K562 (cell line): ENCODE data around the gene HAVCR1. TPM values are rescaled to one million over a fixed set of nuclear protein-coding genes. Genes with fewer than 3 reads are reported as not detected.
"Not testable (repeated sequence)": the region's sequence is repeated elsewhere in the genome, so short reads cannot be mapped to it uniquely, and the experiment has no call there.

Experiments
- ATAC-seq: fragments of 200-7000 bp; cut with Tn5 transposase; 3 replicates; pipeline ENCODE4 v1.9.1; 2020; ENCODE audit warnings: moderate library complexity
- BruUV-seq: library from RNA; stranded (reverse); fragments of 400-500 nt; replicated peaks from 2 replicates; lab custom pipeline; 2021; lab: Mats Ljungman, UMichigan
- CTCF ChIA-PET: fragments of 300-600 bp; formaldehyde crosslinking; extraction: SDS; loops from one replicate; lab custom pipeline; 2021; ENCODE audit warnings: low intra/inter-chr PET ratio; lab: Yijun Ruan, JAX
- POLR2A ChIA-PET: fragments of 300-600, 350-650 bp; sonication (Branson Sonifier 250); formaldehyde crosslinking; extraction: SDS; loops from one replicate; lab custom pipeline; 2021; ENCODE audit warnings: antibody characterized with exemption, inconsistent platforms; lab: Yijun Ruan, JAX
- DNase-seq, 4 experiments: peaks; one replicate each; pipeline versions ENCODE4 v3.0.0 to v3.0.0-alpha.2; 2011 to 2018; ENCODE audit warnings: low spot score in 3 of 4, mixed read lengths in 3 of 4; ENCODE audit errors: extremely low read depth in 1 of 4
- FAIRE-seq: peaks from 2 replicates; lab custom pipeline; 2011; peaks lifted over from hg19 to GRCh38; lab: Jason Lieb, UNC
- H2AFZ ChIP-seq: 2 replicates; pipeline ENCODE4 v1.6.0; 2011; ENCODE audit warnings: low read depth, low read length, control low read depth, inconsistent platforms
- H3K27ac ChIP-seq: fragments of 200-600 bp; 3 replicates; pipeline ENCODE4 v1.8.0; 2011; ENCODE audit warnings: low read depth, mild to moderate bottlenecking, control low read depth, inconsistent platforms, low read length, moderate library complexity, mixed read lengths; ENCODE audit errors: extremely low read depth
- H3K27me3 ChIP-seq, 2 experiments: fragments of 300-600 bp in 1 of 2; 2 replicates in 1 of 2; 3 replicates in 1 of 2; pipeline versions ENCODE4 v1.6.0 to v1.8.0; 2011; ENCODE audit warnings: inconsistent platforms in 2 of 2, low read length in 2 of 2, mild to moderate bottlenecking in 1 of 2, mixed read lengths in 1 of 2, moderate library complexity in 1 of 2; ENCODE audit not compliant: control insufficient read depth in 2 of 2, insufficient read depth in 2 of 2
- H3K36me3 ChIP-seq: fragments of 300-600 bp; 3 replicates; pipeline ENCODE4 v1.8.0; 2011; ENCODE audit warnings: mild to moderate bottlenecking, low read length, inconsistent platforms; ENCODE audit not compliant: control insufficient read depth, insufficient read depth
- H3K4me1 ChIP-seq, 2 experiments: fragments of 200-600 bp in 1 of 2; replicated peaks in 1 of 2; 2 replicates in 1 of 2; 3 replicates in 1 of 2; pipeline versions ENCODE4 v1.5.1 to v1.8.0; 2011; ENCODE audit warnings: inconsistent platforms in 2 of 2, low read length in 2 of 2, mild to moderate bottlenecking in 1 of 2, mixed read lengths in 1 of 2, moderate library complexity in 1 of 2; ENCODE audit not compliant: control insufficient read depth in 2 of 2, insufficient read depth in 2 of 2
- H3K4me2 ChIP-seq: 2 replicates; pipeline ENCODE4 v1.6.1; 2011; ENCODE audit warnings: low read length, control low read depth, inconsistent platforms, mixed read lengths; ENCODE audit not compliant: insufficient read depth
- H3K4me3 ChIP-seq: fragments of 200-600 bp; sonication (generic), shearing (Covaris generic); 2 replicates; pipeline ENCODE4 v1.5.1; 2016; ENCODE audit warnings: control low read depth, inconsistent platforms
- H3K79me2 ChIP-seq: fragments of 200-600 bp; 3 replicates; pipeline ENCODE4 v1.8.0; 2011; ENCODE audit warnings: low read length, inconsistent platforms; ENCODE audit not compliant: control insufficient read depth, insufficient read depth
- H3K9ac ChIP-seq, 2 experiments: 2 replicates each; pipeline versions ENCODE4 v1.6.0 to v1.6.1; 2011; ENCODE audit warnings: low read depth in 2 of 2, low read length in 2 of 2, control low read depth in 1 of 2, inconsistent platforms in 1 of 2, mild to moderate bottlenecking in 1 of 2, mixed read lengths in 1 of 2; ENCODE audit not compliant: insufficient read depth in 1 of 2
- H3K9me1 ChIP-seq: one replicate; pipeline ENCODE4 v1.6.0; 2011; ENCODE audit warnings: inconsistent platforms, mild to moderate bottlenecking, low read length, moderate library complexity; ENCODE audit not compliant: control insufficient read depth, insufficient read depth
- H3K9me3 ChIP-seq: replicated peaks from 2 replicates; pipeline ENCODE4 v1.5.1; 2011; ENCODE audit warnings: low read depth, low read length, inconsistent platforms; ENCODE audit not compliant: control insufficient read depth, insufficient read depth
- H4K20me1 ChIP-seq: replicated peaks from 2 replicates; pipeline ENCODE4 v1.6.1; 2011; ENCODE audit warnings: low read length, inconsistent platforms, mixed read lengths; ENCODE audit not compliant: control insufficient read depth, insufficient read depth
- CHD7 ChIP-seq: fragments of 200-600 bp; sonication (generic); IDR thresholded peaks from one replicate; pipeline ENCODE4 v1.6.1; 2012; ENCODE audit warnings: mild to moderate bottlenecking, low read depth, low read length, inconsistent platforms
- ZBTB17 ChIP-seq: fragments of 450-650 bp; formaldehyde crosslinking; IDR thresholded peaks from 2 replicates; pipeline ENCODE4 v1.4.0; 2020; ENCODE audit warnings: mild to moderate bottlenecking
- ZFP36 ChIP-seq: fragments of 150-350 bp; IDR thresholded peaks from 2 replicates; pipeline ENCODE4 v1.6.1; 2018; ENCODE audit warnings: low read length, low read depth; ENCODE audit not compliant: partially characterized antibody
- WGBS: fragments of 100-300 bp; shearing (Covaris generic); methylation state at CpG from one replicate; pipeline ENCODE4 v1.1.6; 2016; ENCODE audit warnings: low coverage, mixed read lengths; ENCODE audit not compliant: insufficient coverage; ENCODE audit errors: missing lambda C conversion rate; 5-methylcytosine and 5-hydroxymethylcytosine counted together
- in situ Hi-C: fragments of 300-500 bp; cut with MboI; formaldehyde crosslinking; loops from 4 replicates; pipeline ENCODE4 v1.15.0; 2018; ENCODE audit warnings: inconsistent platforms, mixed read lengths
- intact Hi-C: fragments of 100-400 bp; cut with micrococcal nuclease; formaldehyde crosslinking; loops from 2 replicates; pipeline ENCODE4 v1.14.2; 2022
- polyA plus RNA-seq, 8 experiments: library from polyadenylated mRNA; depleted of rRNA in 4 of 8; stranded (reverse) in 5 of 8; unstranded in 3 of 8; fragments of >200 nt; fragmentation: Nextera tagmentation in 2 of 8; fragmentation: Illumina TruSeq in 1 of 8; extraction: Ambion mirVana in 2 of 8; extraction: Trizol in 1 of 8; gene quantifications; 2 replicates each; pipeline versions ENCODE4 v1.2.1 to v1.2.3, GENCODE V29; 2011 to 2014; ENCODE audit warnings: inconsistent platforms in 1 of 8, missing spikeins in 1 of 8
- total RNA-seq, 7 experiments: library from RNA; depleted of rRNA in 6 of 7; stranded (reverse); fragments of >200 nt in 6 of 7; fragmentation: Illumina TruSeq in 2 of 7; extraction: Trizol in 2 of 7; gene quantifications; 2 replicates each; pipeline versions ENCODE4 v1.2.1 to v1.2.3, GENCODE V29; 2011 to 2021; ENCODE audit warnings: low replicate concordance in 1 of 7

Gene HAVCR1
- total and polyA plus RNA-seq, 9 of the 15 experiments (the other 6 are each of a cell fraction or from before 2014, with no cell fraction given) = 0.04 TPM; not detected in 8

- no peak for TF ChIP-seq ZBTB17 (CRISPR knock-in tag)
- no peak for TF ChIP-seq ZFP36
- no peak for TF ChIP-seq CHD7
These were observed 1.2 kb downstream of the HAVCR1 start (continued) for GRCh38 chr5:157057459-157058370.

- BruUV-seq, H3K4me2 ChIP-seq, in situ Hi-C loops, ATAC-seq, H3K27me3 ChIP-seq, H3K9ac ChIP-seq, CTCF ChIA-PET, H3K9me3 ChIP-seq, H3K4me1 ChIP-seq, H3K27ac ChIP-seq, H3K9me1 ChIP-seq, intact Hi-C loops, H2AFZ ChIP-seq, H3K79me2 ChIP-seq, FAIRE-seq, H4K20me1 ChIP-seq, H3K4me3 ChIP-seq, H3K36me3 ChIP-seq, DNase-seq, POLR2A ChIA-PET: not testable (repeated sequence)
- 4% methylated on average over 6 of the region's 6 CpGs for WGBS
These were observed 2.1 kb downstream of the HAVCR1 start for GRCh38 chr5:157056848-157057247.
